T-helper 9 cell (primary cell): ENCODE measurements around the gene FN1.
"Not testable (repeated sequence)": the region's sequence is repeated elsewhere in the genome, so short reads cannot be mapped to it uniquely, and the experiment has no call there.

Source experiments
- DNase-seq: peaks from one replicate; pipeline ENCODE4 v3.0.0-alpha.2; 2020

FN1 gene

GRCh38 chr2:215363461-215364156, 72.3 kb downstream of the FN1 start:
- no peak for DNase-seq

GRCh38 chr2:215363039-215363438, 72.8 kb downstream of the FN1 start:
- no peak for DNase-seq

- no peak for DNase-seq
Observed at GRCh38 chr2:215362562-215362904, 73.3 kb downstream of the FN1 start.

GRCh38 chr2:215361876-215362561, 73.8 kb downstream of the FN1 start:
- no peak for DNase-seq

GRCh38 chr2:215361211-215361875, 74.5 kb downstream of the FN1 start:
- DNase-seq: no peak

GRCh38 chr2:215360596-215360995, 75.3 kb downstream of the FN1 start:
- DNase-seq: no peak

GRCh38 chr2:215360059-215360458, 75.8 kb downstream of the FN1 start:
- not testable (repeated sequence) for DNase-seq

- no peak for DNase-seq
Observed at GRCh38 chr2:215359576-215359922, 76.3 kb downstream of the FN1 start.

GRCh38 chr2:215358891-215359575, 76.8 kb downstream of the FN1 start:
- DNase-seq: no peak

GRCh38 chr2:215358312-215358845, 77.5 kb downstream of the FN1 start:
- no peak for DNase-seq

- DNase-seq: no peak
Observed at GRCh38 chr2:215357660-215358059, 78.2 kb downstream of the FN1 start.

- no peak for DNase-seq
Observed at GRCh38 chr2:215356948-215357461, 78.9 kb downstream of the FN1 start.

- DNase-seq: no peak
Observed at GRCh38 chr2:215356334-215356947, 79.4 kb downstream of the FN1 start.

GRCh38 chr2:215355801-215356200, 80.1 kb downstream of the FN1 start:
- DNase-seq: no peak

GRCh38 chr2:215354771-215355695, 80.8 kb downstream of the FN1 start:
- no peak for DNase-seq

GRCh38 chr2:215352602-215353001, 83.3 kb downstream of the FN1 start:
- DNase-seq: no peak

- no peak for DNase-seq
Observed at GRCh38 chr2:215347878-215348277, 88.0 kb downstream of the FN1 start.

GRCh38 chr2:215338883-215339679, 96.8 kb downstream of the FN1 start:
- DNase-seq: no peak

GRCh38 chr2:215332872-215333595, 102.8 kb downstream of the FN1 start:
- DNase-seq: no peak

- no peak for DNase-seq
Observed at GRCh38 chr2:215328066-215328465, 107.8 kb downstream of the FN1 start.
